Prostate gland (tissue), 2 donors: ENCODE results near the gene AKNAD1. TPM values are rescaled to one million over a fixed set of nuclear protein-coding genes. Genes with fewer than 3 reads are reported as not detected.

ENCODE experiments used
- DNase-seq: peaks from one replicate; pipeline ENCODE4 v3.0.0-alpha.2; 2019; ENCODE audit warnings: low spot score
- H3K27ac ChIP-seq, 2 donors: fragments of 200-600 bp; sonication (generic); 2 replicates each; pipeline ENCODE4 v1.5.1; 2017 to 2019
- H3K27me3 ChIP-seq: fragments of 200-600 bp; sonication (generic); replicated peaks from 2 replicates; pipeline ENCODE4 v1.5.1; 2019; ENCODE audit not compliant: insufficient read depth
- H3K36me3 ChIP-seq, 2 donors: fragments of 200-600 bp; sonication (generic); 1 replicate in 1 of 2; 2 replicates in 1 of 2; pipeline versions ENCODE4 v1.5.1 to v1.8.1; 2017 to 2019
- H3K4me1 ChIP-seq: fragments of 200-600 bp; sonication (generic); replicated peaks from 2 replicates; pipeline ENCODE4 v1.5.1; 2019
- H3K4me3 ChIP-seq, 2 donors: fragments of 200-600 bp; sonication (generic); 2 replicates each; pipeline ENCODE4 v1.5.1; 2017 to 2019
- H3K9me3 ChIP-seq: fragments of 200-600 bp; sonication (generic); 2 replicates; pipeline ENCODE4 v1.5.1; 2017
- CTCF ChIP-seq, 4 experiments: fragments of 200-600 bp in 2 of 4; fragments of 450-650 bp in 2 of 4; sonication (generic) in 2 of 4; IDR thresholded peaks; 1 replicate in 3 of 4; 2 replicates in 1 of 4; pipeline ENCODE4 v1.5.1; 2016 to 2019; ENCODE audit warnings: antibody characterized with exemption in 4 of 4, mild to moderate bottlenecking in 2 of 4, moderate library complexity in 2 of 4
- POLR2A ChIP-seq: fragments of 450-650 bp; IDR thresholded peaks from one replicate; pipeline ENCODE4 v1.6.1; 2016; ENCODE audit warnings: antibody characterized with exemption, mild to moderate bottlenecking
- POLR2AphosphoS5 ChIP-seq: sonication (generic); formaldehyde crosslinking; IDR thresholded peaks from one replicate; pipeline ENCODE4 v1.6.1; 2017; ENCODE audit warnings: antibody characterized with exemption
- WGBS: methylation state at CpG from one replicate; pipeline ENCODE4 v1.1.5; 2018; 5-methylcytosine and 5-hydroxymethylcytosine counted together
- intact Hi-C: fragments of 100-400 bp; cut with DNase I; formaldehyde crosslinking; loops from one replicate; pipeline ENCODE4 v1.14.2; 2022
- total RNA-seq, 2 donors: library from RNA; depleted of rRNA; stranded (reverse); fragments of >200 nt; gene quantifications; one replicate each; pipeline ENCODE4 v1.1.0, GENCODE V29; 2016

AKNAD1 gene
- total RNA-seq, 2 donors from 2014 or later = 1.4 TPM; not detected in 1

GRCh38 chr1:108845446-108845845, 11.4 kb downstream of the AKNAD1 start:
- no peaks in the 10 kb centered on the region for H3K27me3 ChIP-seq
- no peak for DNase-seq
- no peaks in the 10 kb centered on the region for H3K9me3 ChIP-seq
- WGBS = 56% methylated on average over 4 of the region's 4 CpGs
- TF ChIP-seq POLR2AphosphoS5 (no peak), CTCF (IDR thresholded peaks at IDR 0.05) (no peak), POLR2A (no peak)
- no peaks in the 10 kb centered on the region for H3K36me3 ChIP-seq
- intact Hi-C loops = no loop called here
- H3K4me3 ChIP-seq = no peak overlapping the region
- no peaks in the 10 kb centered on the region for H3K4me1 ChIP-seq
- peak overlapping the region in 1 of 2 donors; percentile 18 for H3K27ac ChIP-seq

DNA sequence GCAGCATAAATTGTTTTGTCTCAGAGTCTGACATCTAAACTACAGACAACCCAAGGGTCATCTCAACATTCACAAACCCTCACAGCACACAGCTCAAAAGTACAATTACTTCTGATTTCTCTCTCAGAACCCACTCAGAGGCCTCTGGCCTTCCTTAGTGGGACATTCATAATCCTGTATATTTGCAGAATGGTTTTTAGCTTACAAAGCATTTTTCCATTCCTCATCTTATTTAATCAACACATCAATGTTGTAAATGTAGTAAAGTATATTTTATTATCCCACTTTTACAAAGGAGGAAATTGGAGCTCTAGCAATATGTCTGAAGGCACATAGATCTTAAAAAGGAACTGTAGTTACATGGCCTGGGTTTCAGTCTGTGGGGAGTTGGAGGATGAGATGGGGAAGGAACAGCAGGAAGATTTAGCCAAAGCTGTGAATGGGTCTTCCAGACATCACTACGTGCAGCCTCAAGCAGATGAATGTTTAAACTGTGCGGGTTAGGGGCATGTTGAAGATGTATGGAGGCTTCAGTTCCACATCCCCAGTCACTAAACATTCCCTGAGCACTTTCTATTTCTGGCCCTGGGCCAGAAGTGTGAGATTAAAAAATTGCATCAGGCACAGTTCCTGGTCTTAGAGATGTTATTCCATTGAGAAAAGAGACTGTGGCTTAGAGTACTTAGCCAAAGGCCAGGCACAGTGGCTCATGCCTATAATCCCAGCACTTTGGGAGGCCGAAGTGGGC, 13.3 kb downstream of the AKNAD1 start:
- no peak overlapping the region for H3K27ac ChIP-seq
- H3K4me1 ChIP-seq = no peaks in the 10 kb centered on the region
- H3K27me3 ChIP-seq = no peaks in the 10 kb centered on the region
- H3K4me3 ChIP-seq = no peak overlapping the region
- no peaks in the 10 kb centered on the region for H3K36me3 ChIP-seq
- WGBS = 86% methylated on average over 3 of the region's 3 CpGs
- no peak for TF ChIP-seq CTCF (IDR thresholded peaks at IDR 0.05)
- TF ChIP-seq POLR2A = no peak
- TF ChIP-seq POLR2AphosphoS5 = no peak
- DNase-seq = no peak
- H3K9me3 ChIP-seq = no peaks in the 10 kb centered on the region
- intact Hi-C loops = no loop called here

- no peak overlapping the region for H3K4me3 ChIP-seq
- no peak for DNase-seq
- WGBS = 79% methylated on average over 3 of the region's 3 CpGs
- no peaks in the 10 kb centered on the region for H3K4me1 ChIP-seq
- intact Hi-C loops = no loop called here
- no peaks in the 10 kb centered on the region for H3K9me3 ChIP-seq
- no peaks in the 10 kb centered on the region for H3K27me3 ChIP-seq
- H3K36me3 ChIP-seq = no peaks in the 10 kb centered on the region
- no peak for TF ChIP-seq POLR2A
- no peak for TF ChIP-seq POLR2AphosphoS5
- TF ChIP-seq CTCF (IDR thresholded peaks at IDR 0.05) = no peak
- peak overlapping the region in 1 of 2 donors; percentile 28 for H3K27ac ChIP-seq
Observed at GRCh38 chr1:108842525-108843181, 14.2 kb downstream of the AKNAD1 start.

DNA sequence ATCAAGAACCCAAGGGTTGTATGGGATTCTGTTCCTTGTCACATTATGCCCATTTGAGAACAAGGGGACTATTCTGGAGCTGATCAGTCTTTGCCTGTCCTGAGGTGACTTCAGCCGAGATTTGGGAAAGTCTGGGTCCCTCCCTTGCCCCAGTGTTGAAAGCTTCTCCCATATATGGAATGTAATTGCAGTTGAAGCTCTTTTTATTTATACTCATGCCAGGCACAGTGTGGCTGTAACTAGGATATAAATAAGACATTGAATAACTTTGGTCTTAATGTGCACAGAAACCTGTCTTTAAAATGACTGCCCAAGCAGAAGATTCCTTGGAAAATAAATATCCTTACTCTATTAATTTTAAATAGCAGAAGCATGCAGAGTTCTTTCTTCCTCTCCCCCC, 15.2 kb downstream of the AKNAD1 start:
- Histone ChIP-seq H3K36me3 (no peaks in the 10 kb centered on the region), H3K9me3 (no peaks in the 10 kb centered on the region), H3K4me1 (no peaks in the 10 kb centered on the region), H3K27me3 (no peaks in the 10 kb centered on the region), H3K27ac (peak overlapping the region in 1 of 2 donors; percentile 28), H3K4me3 (no peak overlapping the region)
- intact Hi-C loops = no loop called here
- TF ChIP-seq POLR2AphosphoS5 (no peak), POLR2A (no peak), CTCF (IDR thresholded peaks at IDR 0.05) (no peak)
- DNase-seq = peak; percentile 22
- 11% methylated on average over 1 of the region's 1 CpG for WGBS
